Measurements from ENCODE around the gene TFDP2.

GRCh38 chr3:142159083-142159740, 9.9 kb upstream of the TFDP2 start:
- TF ChIP-seq POLR2A (IDR thresholded peaks at IDR 0.05) (no peak), CTCF (IDR thresholded peaks at IDR 0.05) (no peak)
